ENCODE measurements around the gene ZDHHC11B. TPM values are rescaled to one million over a fixed set of nuclear protein-coding genes. Genes with fewer than 3 reads are reported as not detected.
A peak's percentile ranks its signal among the peaks of the same experiment; 100 is the strongest.
"Not testable (repeated sequence)": the region's sequence is repeated elsewhere in the genome, so short reads cannot be mapped to it uniquely, and the experiment has no call there.

The ZDHHC11B gene
- total and polyA plus RNA-seq, 2 experiments from 2014 or later, result not detected

GRCh38 chr5:692529-693041 lies 91.9 kb downstream of the ZDHHC11B start:
- peak; percentile 80 for TF ChIP-seq EZH2 (IDR thresholded peaks at IDR 0.05; ENCODE audit: insufficient read depth, poor library complexity, severe bottlenecking)
- H3K36me3 ChIP-seq (ENCODE audit: low read depth); H3K9me2 ChIP-seq (ENCODE audit: insufficient read depth); H3K27ac ChIP-seq; H3K9ac ChIP-seq; H2AFZ ChIP-seq; H3K27me3 ChIP-seq (replicated peaks; ENCODE audit: insufficient read depth); DNase-seq; H4K20me1 ChIP-seq (ENCODE audit: insufficient read depth); H3F3A ChIP-seq (ENCODE audit: insufficient read depth); H3K79me2 ChIP-seq (ENCODE audit: insufficient read depth); H3K9me3 ChIP-seq (ENCODE audit: low read depth); H3K4me1 ChIP-seq (ENCODE audit: insufficient read depth); in situ Hi-C loops (cut with MboI): not testable (repeated sequence)
- H3K4me3 ChIP-seq, result peak overlapping the region; percentile 5; the same call in 1 of the 2 replicates
- H3K4me2 ChIP-seq (ENCODE audit: unreplicated experiment), result peak overlapping the region; percentile 28
- 0 to 1% methylated on average over 20 to 36 of the region's 41 CpGs for WGBS, 2 experiments (ENCODE audit: low coverage in 1 of 2, low lambda C conversion rate in 2 of 2, missing lambda C conversion rate in 2 of 2)

DNA sequence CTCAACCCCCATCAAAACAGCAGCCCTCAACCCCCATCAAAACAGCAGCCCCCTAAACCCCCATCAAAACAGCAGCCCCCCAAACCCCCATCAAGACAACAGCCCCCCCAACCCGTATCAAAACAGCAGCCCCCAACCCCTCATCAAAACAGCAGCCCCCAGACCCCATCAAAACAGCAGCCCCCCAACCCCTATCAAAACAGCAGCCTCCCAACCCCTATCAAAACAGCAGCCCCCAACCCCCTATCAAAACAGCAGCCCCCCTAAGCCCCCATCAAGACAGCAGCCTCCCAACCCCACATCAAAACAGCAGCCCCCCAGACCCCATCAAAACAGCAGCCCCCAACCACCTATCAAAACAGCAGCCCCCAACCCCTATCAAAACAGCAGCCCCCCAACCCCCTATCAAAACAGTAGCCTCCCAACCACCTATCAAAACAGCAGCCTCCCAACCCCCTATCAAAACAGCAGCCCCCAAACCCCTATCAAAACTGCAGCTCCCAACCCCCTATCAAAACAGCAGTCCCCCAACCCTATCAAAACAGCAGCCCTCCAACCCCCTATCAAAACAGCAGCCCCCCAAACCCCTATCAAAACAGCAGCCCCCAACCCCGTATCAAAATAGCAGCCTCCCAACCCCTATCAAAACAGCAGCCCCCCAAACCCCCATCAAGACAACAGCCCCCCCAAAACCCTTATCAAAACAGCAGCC lies 92.6 kb downstream of the ZDHHC11B start:
- H3K4me3 ChIP-seq, result no peak overlapping the region
- no peaks in the 10 kb centered on the region for H4K20me1 ChIP-seq (ENCODE audit: insufficient read depth)
- H3K9ac ChIP-seq, result no peak overlapping the region
- H3K9me3 ChIP-seq (ENCODE audit: low read depth), result no peaks in the 10 kb centered on the region
- in situ Hi-C loops (cut with MboI), result no loop called here
- no peak for DNase-seq
- H3K27ac ChIP-seq, result no peak overlapping the region
- no peak overlapping the region for H2AFZ ChIP-seq
- H3K9me2 ChIP-seq (ENCODE audit: insufficient read depth), result no peaks in the 10 kb centered on the region
- no peaks in the 10 kb centered on the region for H3K27me3 ChIP-seq (replicated peaks; ENCODE audit: insufficient read depth)
- H3K4me2 ChIP-seq (ENCODE audit: unreplicated experiment), result no peak overlapping the region
- 0 to 20% methylated on average over 1 to 2 of the region's 2 CpGs for WGBS, 2 experiments (ENCODE audit: low coverage in 1 of 2, low lambda C conversion rate in 2 of 2, missing lambda C conversion rate in 2 of 2)
- H3F3A ChIP-seq (ENCODE audit: insufficient read depth), result no peaks in the 10 kb centered on the region
- no peak for TF ChIP-seq EZH2phosphoT487 (IDR thresholded peaks at IDR 0.05; ENCODE audit: insufficient read depth, low read depth)
- TF ChIP-seq EZH2 (IDR thresholded peaks at IDR 0.05; ENCODE audit: insufficient read depth, poor library complexity, severe bottlenecking), result no peak
- no peaks in the 10 kb centered on the region for H3K4me1 ChIP-seq (ENCODE audit: insufficient read depth)
- H3K36me3 ChIP-seq (ENCODE audit: low read depth), result no peaks in the 10 kb centered on the region
- no peaks in the 10 kb centered on the region for H3K79me2 ChIP-seq (ENCODE audit: insufficient read depth)

GRCh38 chr5:691049-691448 lies 93.5 kb downstream of the ZDHHC11B start:
- H3K36me3 ChIP-seq (ENCODE audit: low read depth); H3K9ac ChIP-seq; H3K79me2 ChIP-seq (ENCODE audit: insufficient read depth); H3K4me1 ChIP-seq (ENCODE audit: insufficient read depth); H3K9me3 ChIP-seq (ENCODE audit: low read depth); DNase-seq; in situ Hi-C loops (cut with MboI); H3K9me2 ChIP-seq (ENCODE audit: insufficient read depth); H2AFZ ChIP-seq; H3K4me2 ChIP-seq (ENCODE audit: unreplicated experiment); H3F3A ChIP-seq (ENCODE audit: insufficient read depth); H4K20me1 ChIP-seq (ENCODE audit: insufficient read depth); H3K27ac ChIP-seq; H3K4me3 ChIP-seq; H3K27me3 ChIP-seq (replicated peaks; ENCODE audit: insufficient read depth): not testable (repeated sequence)
- WGBS, 2 experiments (ENCODE audit: low coverage in 1 of 2, low lambda C conversion rate in 2 of 2, missing lambda C conversion rate in 2 of 2), result 2 to 20% methylated on average over 1 to 14 of the region's 23 CpGs

GRCh38 chr5:690293-690692 lies 94.2 kb downstream of the ZDHHC11B start:
- H3K36me3 ChIP-seq (ENCODE audit: low read depth); H2AFZ ChIP-seq; H3K9ac ChIP-seq; H3K79me2 ChIP-seq (ENCODE audit: insufficient read depth); H4K20me1 ChIP-seq (ENCODE audit: insufficient read depth); H3K27me3 ChIP-seq (replicated peaks; ENCODE audit: insufficient read depth); H3K4me3 ChIP-seq; H3K4me1 ChIP-seq (ENCODE audit: insufficient read depth); in situ Hi-C loops (cut with MboI); H3K4me2 ChIP-seq (ENCODE audit: unreplicated experiment); DNase-seq; H3K9me3 ChIP-seq (ENCODE audit: low read depth); H3K27ac ChIP-seq; H3K9me2 ChIP-seq (ENCODE audit: insufficient read depth); H3F3A ChIP-seq (ENCODE audit: insufficient read depth): not testable (repeated sequence)
- WGBS, 2 experiments (ENCODE audit: low coverage in 1 of 2, low lambda C conversion rate in 2 of 2, missing lambda C conversion rate in 2 of 2), result no CpG with 5 or more reads among the region's 12 CpGs

DNA sequence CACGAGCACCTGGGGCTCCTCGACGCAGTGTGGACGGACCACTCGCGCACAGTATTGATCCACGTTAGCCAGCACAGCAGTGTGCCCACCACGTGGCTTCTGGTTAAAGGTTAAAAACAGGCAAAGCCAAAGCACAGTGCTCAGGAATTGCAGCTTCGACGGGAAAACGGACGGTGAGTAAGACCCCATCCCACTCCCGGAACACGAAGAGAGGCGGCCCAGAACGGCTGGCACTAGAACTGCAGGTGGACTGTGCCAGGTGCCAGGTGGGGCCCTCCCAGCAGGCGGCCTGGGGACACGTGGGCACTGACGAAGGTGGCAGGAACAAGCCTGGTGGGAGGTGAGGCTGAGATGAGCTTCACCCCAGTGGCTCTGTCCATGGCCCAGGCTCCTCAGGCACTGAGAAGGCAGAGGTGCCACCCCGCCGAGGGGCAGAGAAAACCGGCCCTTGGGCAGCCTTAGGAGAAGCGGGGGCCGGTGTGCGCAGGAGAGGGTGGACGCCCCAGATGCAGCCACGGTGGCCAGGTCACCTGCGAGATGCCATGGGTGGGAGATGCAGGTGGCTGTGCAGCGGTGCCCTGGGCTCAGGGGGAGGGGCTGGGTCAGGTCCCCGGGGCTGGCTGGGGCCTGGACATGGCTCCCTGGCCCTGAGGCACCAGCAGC lies 96.0 kb downstream of the ZDHHC11B start:
- H3K4me2 ChIP-seq (ENCODE audit: unreplicated experiment); DNase-seq; H3K4me1 ChIP-seq (ENCODE audit: insufficient read depth); H3K79me2 ChIP-seq (ENCODE audit: insufficient read depth); in situ Hi-C loops (cut with MboI); H3K4me3 ChIP-seq; H3F3A ChIP-seq (ENCODE audit: insufficient read depth); H3K27ac ChIP-seq; H3K36me3 ChIP-seq (ENCODE audit: low read depth); H4K20me1 ChIP-seq (ENCODE audit: insufficient read depth); H3K9ac ChIP-seq; H3K9me3 ChIP-seq (ENCODE audit: low read depth); H3K9me2 ChIP-seq (ENCODE audit: insufficient read depth); H2AFZ ChIP-seq; H3K27me3 ChIP-seq (replicated peaks; ENCODE audit: insufficient read depth): not testable (repeated sequence)
- WGBS, 2 experiments (ENCODE audit: low coverage in 1 of 2, low lambda C conversion rate in 2 of 2, missing lambda C conversion rate in 2 of 2), result 86% methylated on average over 20 to 24 of the region's 30 CpGs

DNA sequence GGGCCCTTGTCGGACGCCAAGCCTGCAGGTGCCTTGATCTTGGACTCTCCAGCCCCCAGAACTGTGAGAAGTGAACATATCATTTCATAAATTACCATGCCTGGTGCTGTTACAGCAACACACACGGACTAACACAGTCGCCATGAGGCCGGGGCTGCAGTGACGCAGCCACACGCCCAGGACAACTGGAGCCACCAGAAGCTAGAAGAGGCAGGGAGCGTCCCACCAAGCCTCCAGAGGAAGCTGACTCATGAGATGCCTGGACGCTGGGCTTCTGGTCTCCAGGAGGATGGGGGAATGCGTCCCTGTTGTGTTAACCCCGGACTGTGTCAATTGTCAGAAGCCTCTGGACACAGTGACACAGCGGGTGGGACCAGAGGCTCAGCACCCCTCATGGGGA lies 97.6 kb downstream of the ZDHHC11B start:
- in situ Hi-C loops (cut with MboI); H3K9ac ChIP-seq; H3K4me3 ChIP-seq; H2AFZ ChIP-seq; H3K4me2 ChIP-seq (ENCODE audit: unreplicated experiment); DNase-seq; H3K79me2 ChIP-seq (ENCODE audit: insufficient read depth); H3K9me3 ChIP-seq (ENCODE audit: low read depth); H3K4me1 ChIP-seq (ENCODE audit: insufficient read depth); H3K9me2 ChIP-seq (ENCODE audit: insufficient read depth); H3K36me3 ChIP-seq (ENCODE audit: low read depth); H3K27me3 ChIP-seq (replicated peaks; ENCODE audit: insufficient read depth); H4K20me1 ChIP-seq (ENCODE audit: insufficient read depth); H3F3A ChIP-seq (ENCODE audit: insufficient read depth); H3K27ac ChIP-seq: not testable (repeated sequence)
- WGBS, 2 experiments (ENCODE audit: low coverage in 1 of 2, low lambda C conversion rate in 2 of 2, missing lambda C conversion rate in 2 of 2), result 57 to 70% methylated on average over 5 to 6 of the region's 12 CpGs

- H3K9me2 ChIP-seq (ENCODE audit: insufficient read depth); H3K4me3 ChIP-seq; DNase-seq; H3K4me1 ChIP-seq (ENCODE audit: insufficient read depth); H4K20me1 ChIP-seq (ENCODE audit: insufficient read depth); H3K27ac ChIP-seq; H2AFZ ChIP-seq; H3K9me3 ChIP-seq (ENCODE audit: low read depth); H3K27me3 ChIP-seq (replicated peaks; ENCODE audit: insufficient read depth); H3K4me2 ChIP-seq (ENCODE audit: unreplicated experiment); H3F3A ChIP-seq (ENCODE audit: insufficient read depth); in situ Hi-C loops (cut with MboI); H3K36me3 ChIP-seq (ENCODE audit: low read depth); H3K79me2 ChIP-seq (ENCODE audit: insufficient read depth); H3K9ac ChIP-seq: not testable (repeated sequence)
- 89 to 95% methylated on average over 11 of the region's 12 CpGs for WGBS, 2 experiments (ENCODE audit: low coverage in 1 of 2, low lambda C conversion rate in 2 of 2, missing lambda C conversion rate in 2 of 2)
Measured at GRCh38 chr5:686172-686523, 98.4 kb downstream of the ZDHHC11B start.
